A549 (cell line): ENCODE results near the gene PI16. TPM values are rescaled to one million over a fixed set of nuclear protein-coding genes. Genes with fewer than 3 reads are reported as not detected.

Experiments used
- ATAC-seq, 2 experiments: fragments of 200-7000 bp in 1 of 2; fragments of >200 bp in 1 of 2; cut with Nextera tagmentation in 1 of 2; cut with Tn5 transposase in 1 of 2; 3 replicates each; pipeline versions ENCODE4 v1.8.0 to v1.9.1; 2018 to 2020; ENCODE audit warnings: mild to moderate bottlenecking in 1 of 2, moderate library complexity in 1 of 2
- CTCF ChIA-PET: fragments of 300-600 bp; sonication (Branson Sonifier 250); formaldehyde crosslinking; extraction: SDS; loops from one replicate; lab custom pipeline; 2021; ENCODE audit warnings: antibody characterized with exemption, inconsistent platforms; lab: Yijun Ruan, JAX
- POLR2A ChIA-PET: fragments of 350-600 bp; formaldehyde crosslinking; extraction: SDS; loops from one replicate; lab custom pipeline; 2021; ENCODE audit warnings: antibody characterized with exemption, inconsistent platforms; lab: Yijun Ruan, JAX
- DNase-seq, 2 experiments: peaks; one replicate each; pipeline versions ENCODE4 v3.0.0 to v3.0.0-alpha.2; 2011 to 2016; ENCODE audit warnings: low read depth in 1 of 2, low spot score in 1 of 2
- FAIRE-seq: peaks from 2 replicates; lab custom pipeline; 2011; peaks lifted over from hg19 to GRCh38; lab: Jason Lieb, UNC
- H3K27ac ChIP-seq, 2 experiments: fragments of >200 bp; sonication (Bioruptor Twin); formaldehyde crosslinking; 3 replicates each; pipeline ENCODE4 v1.5.1; 2016 to 2017
- H3K4me1 ChIP-seq: fragments of >200 bp; sonication (Bioruptor Twin); formaldehyde crosslinking; 3 replicates; pipeline ENCODE4 v1.6.1; 2016
- H3K4me2 ChIP-seq: fragments of >200 bp; sonication (Bioruptor Twin); formaldehyde crosslinking; 3 replicates; pipeline ENCODE4 v1.6.1; 2016
- H3K4me3 ChIP-seq: fragments of >200 bp; sonication (Bioruptor Twin); formaldehyde crosslinking; 3 replicates; pipeline ENCODE4 v1.5.1; 2016
- H3K9me3 ChIP-seq: fragments of >200 bp; sonication (Bioruptor Twin); formaldehyde crosslinking; 3 replicates; pipeline ENCODE4 v1.6.1; 2016
- ATOH8 ChIP-seq: fragments of 250-450 bp; sonication (Bioruptor Pico); IDR thresholded peaks from 2 replicates; pipeline ENCODE4 v1.5.0; 2020; ENCODE audit warnings: low read depth, mild to moderate bottlenecking, moderate library complexity
- BCL3 ChIP-seq: fragments of >200 bp; sonication (Bioruptor Twin); formaldehyde crosslinking; IDR thresholded peaks from 3 replicates; pipeline ENCODE4 v1.6.1; 2016
- BHLHE40 ChIP-seq: IDR thresholded peaks from 2 replicates; pipeline ENCODE4 v1.6.1; 2012; ENCODE audit warnings: low read depth, low read length, inconsistent platforms
- CEBPB ChIP-seq, 2 experiments: fragments of >200 bp in 1 of 2; sonication (Bioruptor Twin) in 1 of 2; formaldehyde crosslinking in 1 of 2; IDR thresholded peaks; 2 replicates each; pipeline ENCODE4 v1.6.1; 2012 to 2016
- CHD4 ChIP-seq: fragments of 200-600 bp; sonication (generic); IDR thresholded peaks from 2 replicates; pipeline ENCODE4 v1.6.1; 2016; ENCODE audit warnings: antibody characterized with exemption, mild to moderate bottlenecking, borderline replicate concordance
- EP300 ChIP-seq, 2 experiments: fragments of >200 bp; sonication (Bioruptor Twin); formaldehyde crosslinking; IDR thresholded peaks; 2 replicates in 1 of 2; 3 replicates in 1 of 2; pipeline ENCODE4 v1.6.1; 2016 to 2017
- FOXS1 ChIP-seq: fragments of 250-450 bp; sonication (Bioruptor Pico); IDR thresholded peaks from 2 replicates; pipeline ENCODE4 v1.5.0; 2020; ENCODE audit warnings: mild to moderate bottlenecking, moderate library complexity
- HES2 ChIP-seq: fragments of >200 bp; sonication (Bioruptor Twin); formaldehyde crosslinking; IDR thresholded peaks from 2 replicates; pipeline ENCODE4 v1.6.1; 2016
- HOXB5 ChIP-seq: fragments of 250-450 bp; sonication (Bioruptor Pico); IDR thresholded peaks from 2 replicates; pipeline ENCODE4 v1.5.0; 2020; ENCODE audit warnings: mild to moderate bottlenecking, moderate library complexity
- JUNB ChIP-seq: fragments of >200 bp; sonication (Bioruptor Twin); formaldehyde crosslinking; IDR thresholded peaks from 2 replicates; pipeline ENCODE4 v1.6.1; 2016
- MAFK ChIP-seq: fragments of 450-650 bp; IDR thresholded peaks from 2 replicates; pipeline ENCODE4 v1.6.1; 2014; ENCODE audit not compliant: partially characterized antibody
- NFE2L2 ChIP-seq: fragments of 150-350 bp; conservative IDR thresholded peaks from 2 replicates; pipeline ENCODE4 v1.6.1; 2014; ENCODE audit warnings: low read length
- NR3C1 ChIP-seq: fragments of >200 bp; sonication (Bioruptor Twin); formaldehyde crosslinking; IDR thresholded peaks from 3 replicates; pipeline ENCODE4 v1.6.1; 2017
- POLR2A ChIP-seq: IDR thresholded peaks from 2 replicates; pipeline ENCODE4 v1.6.1; 2012; ENCODE audit warnings: mild to moderate bottlenecking, low read length
- POLR2AphosphoS2 ChIP-seq: conservative IDR thresholded peaks from 2 replicates; pipeline ENCODE4 v1.6.1; 2012; ENCODE audit warnings: low read length, improper control_type of control experiment, inconsistent platforms
- ZFP36 ChIP-seq: fragments of 450-650 bp; IDR thresholded peaks from 2 replicates; pipeline ENCODE4 v1.6.1; 2014; ENCODE audit warnings: borderline replicate concordance; ENCODE audit not compliant: partially characterized antibody
- ZSCAN20 ChIP-seq: fragments of 250-450 bp; sonication (Bioruptor Pico); IDR thresholded peaks from 2 replicates; pipeline ENCODE4 v1.8.0; 2022; ENCODE audit warnings: mild to moderate bottlenecking, moderate library complexity
- whole genome bisulfite sequencing: methylation state at CpG from one replicate; pipeline ENCODE4 v1.1.6; 2017; ENCODE audit errors: missing lambda C conversion rate; 5-methylcytosine and 5-hydroxymethylcytosine counted together
- polyA plus RNA-seq, 4 experiments: library from polyadenylated mRNA; depleted of rRNA in 3 of 4; stranded (reverse); fragments of >200 nt; fragmentation: RNase III in 1 of 4; extraction: RNeasy Plus Mini Kit Qiagen cat#74134 plus additional on column Dnase treatment in 1 of 4; gene quantifications; 2 replicates in 3 of 4; 3 replicates in 1 of 4; pipeline ENCODE4 v1.2.3, GENCODE V29; 2011 to 2017

Gene PI16
- polyA plus RNA-seq, 2 of the 4 experiments (the other 2 are of a cell fraction), result not detected

DNA sequence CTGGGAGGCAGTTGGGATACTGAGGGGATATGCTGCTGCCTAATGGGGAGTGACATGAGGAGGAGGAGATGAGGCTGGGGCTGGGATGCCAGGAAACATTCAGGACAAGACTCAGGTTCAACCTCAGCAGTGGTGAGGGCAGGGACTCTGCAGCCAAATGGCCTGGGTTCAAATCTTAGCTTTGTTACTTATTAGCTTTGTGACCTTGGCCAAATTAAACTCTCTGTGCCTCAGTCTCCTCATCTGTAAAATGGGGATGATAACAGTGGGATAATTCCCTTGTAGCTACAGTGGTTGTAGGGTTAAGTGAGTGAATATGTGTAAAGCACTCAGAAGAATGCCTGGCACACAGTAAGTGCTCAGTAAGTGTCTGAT, 1.9 kb downstream of the PI16 start:
- no peak for FAIRE-seq
- TF ChIP-seq NFE2L2, result no peak
- TF ChIP-seq CHD4, result no peak
- no peak for TF ChIP-seq ZFP36
- no peak for TF ChIP-seq MAFK
- TF ChIP-seq ZSCAN20 (CRISPR knock-in tag), result no peak
- no peak for TF ChIP-seq ATOH8
- TF ChIP-seq HES2, result no peak
- TF ChIP-seq POLR2A, result no peak
- TF ChIP-seq BCL3, result no peak
- TF ChIP-seq POLR2AphosphoS2, result no peak
- TF ChIP-seq CEBPB (IDR thresholded peaks at IDR 0.05), result no peak
- TF ChIP-seq FOXS1 (CRISPR knock-in tag), result no peak
- peaks cover 15% of the 10 kb centered on the region for H3K4me1 ChIP-seq
- DNase-seq, result no peak
- H3K4me2 ChIP-seq, result no peak overlapping the region
- no peaks in the 10 kb centered on the region for H3K9me3 ChIP-seq
- no peak overlapping the region for H3K27ac ChIP-seq
- ChIA-PET CTCF (interaction anchor here (0.8 to 3.0 kb wide), 5 partner anchors 9 to 341 kb away, joined by 3 to 9 read pairs (median 3); no protein-coding TSS in a partner anchor), POLR2A (no interaction called here)
- ATAC-seq, result no peak
- H3K4me3 ChIP-seq, result no peak overlapping the region

- H3K4me3 ChIP-seq, result no peak overlapping the region
- WGBS, result 83% methylated on average over 8 of the region's 9 CpGs
- no peaks in the 10 kb centered on the region for H3K9me3 ChIP-seq
- FAIRE-seq, result no peak
- H3K27ac ChIP-seq, result no peak overlapping the region
- CTCF ChIA-PET, result interaction anchor here (2.4 kb wide), 1 partner anchor 8 kb away, joined by 9 read pairs; no protein-coding TSS in a partner anchor
- peaks cover 15% of the 10 kb centered on the region for H3K4me1 ChIP-seq
- no peak for ATAC-seq
- H3K4me2 ChIP-seq, result no peak overlapping the region
- POLR2A ChIA-PET, result no interaction called here
- no peak for TF ChIP-seq CHD4
- no peak for TF ChIP-seq NR3C1
- TF ChIP-seq BHLHE40, result no peak
- DNase-seq, result no peak
These were observed 3.3 kb downstream of the PI16 start for GRCh38 chr6:36957773-36958271.

GRCh38 chr6:36958775-36959554, 4.4 kb downstream of the PI16 start:
- Histone ChIP-seq H3K4me1 (peaks cover 15% of the 10 kb centered on the region), H3K4me2 (no peak overlapping the region), H3K9me3 (no peaks in the 10 kb centered on the region), H3K4me3 (no peak overlapping the region), H3K27ac (no peak overlapping the region)
- ATAC-seq (no peak), DNase-seq (no peak), FAIRE-seq (no peak)
- WGBS, result 91% methylated on average over 18 of the region's 44 CpGs
- CTCF ChIA-PET, result no interaction called here
- no peak for TF ChIP-seq EP300 (IDR thresholded peaks at IDR 0.05)
- POLR2A ChIA-PET, result no interaction called here

- ATAC-seq (no peak), DNase-seq (no peak), FAIRE-seq (no peak)
- Histone ChIP-seq H3K4me1 (peaks cover 15% of the 10 kb centered on the region), H3K4me2 (peak overlapping the region; percentile 45; the same call in 2 of the 3 replicates), H3K4me3 (no peak overlapping the region), H3K9me3 (no peaks in the 10 kb centered on the region), H3K27ac (peak overlapping the region in 1 of 2 experiments; percentile 77; a peak in 2 of 6 replicates)
- WGBS, result 89% methylated on average over 13 of the region's 17 CpGs
- CTCF ChIA-PET, result interaction anchor here (0.7 kb wide), 2 partner anchors 46 to 1401 kb away, joined by 3 read pairs; no protein-coding TSS in a partner anchor
- POLR2A ChIA-PET, result interaction anchor here (0.6 to 1.5 kb wide), 2 partner anchors 26 to 206 kb away, joined by 3 read pairs; partner anchors contain the start of gene MTCH1
- TF ChIP-seq HOXB5 (CRISPR knock-in tag), result no peak
- TF ChIP-seq JUNB, result 0 out of 2 replicates have a peak, but pooled peaks have one; percentile 2
These were observed 5.2 kb downstream of the PI16 start for GRCh38 chr6:36959555-36960250.
